Central memory CD8-positive, alpha-beta T cell (primary cell): ENCODE data around the gene CAV3.

Experiments used
- ATAC-seq: fragments of 150-1000 bp; cut with Tn5 transposase; replicated peaks from 2 replicates; pipeline ENCODE4 v1.10.0; 2022; ENCODE audit warnings: mild to moderate bottlenecking, moderate FRiP score, moderate number of reproducible peaks; ENCODE audit not compliant: poor library complexity, severe bottlenecking; ENCODE audit errors: extremely low read depth
- DNase-seq, 2 donors: peaks; one replicate each; pipeline ENCODE4 v3.0.0; 2021; ENCODE audit warnings: low spot score in 2 of 2
- H3K27ac Mint-ChIP-seq: one replicate; pipeline ENCODE4 v1.8.0; 2022; ENCODE audit warnings: low read depth, mild to moderate bottlenecking, moderate library complexity, mixed read lengths
- H3K27me3 Mint-ChIP-seq: one replicate; pipeline ENCODE4 v1.8.0; 2022; ENCODE audit warnings: mixed read lengths
- H3K36me3 Mint-ChIP-seq: one replicate; pipeline ENCODE4 v1.8.0; 2022; ENCODE audit warnings: mild to moderate bottlenecking, moderate library complexity, mixed read lengths; ENCODE audit not compliant: insufficient read depth
- H3K4me1 Mint-ChIP-seq: one replicate; pipeline ENCODE4 v1.8.0; 2022; ENCODE audit warnings: mixed read lengths
- H3K4me3 Mint-ChIP-seq: one replicate; pipeline ENCODE4 v1.8.0; 2022; ENCODE audit warnings: mild to moderate bottlenecking, moderate library complexity, mixed read lengths
- H3K9me3 Mint-ChIP-seq: one replicate; pipeline ENCODE4 v1.8.0; 2022; ENCODE audit warnings: mixed read lengths

Gene CAV3

GRCh38 chr3:8757551-8758518 lies 24.2 kb downstream of the CAV3 start:
- ATAC-seq (no peak), DNase-seq (no peak)
- H3K36me3 Mint-ChIP-seq: no peaks in the 10 kb centered on the region
- H3K4me1 Mint-ChIP-seq: no peaks in the 10 kb centered on the region
- H3K27me3 Mint-ChIP-seq: no peaks in the 10 kb centered on the region
- no peaks in the 10 kb centered on the region for H3K9me3 Mint-ChIP-seq
- no peak overlapping the region for H3K27ac Mint-ChIP-seq
- no peak overlapping the region for H3K4me3 Mint-ChIP-seq

DNA sequence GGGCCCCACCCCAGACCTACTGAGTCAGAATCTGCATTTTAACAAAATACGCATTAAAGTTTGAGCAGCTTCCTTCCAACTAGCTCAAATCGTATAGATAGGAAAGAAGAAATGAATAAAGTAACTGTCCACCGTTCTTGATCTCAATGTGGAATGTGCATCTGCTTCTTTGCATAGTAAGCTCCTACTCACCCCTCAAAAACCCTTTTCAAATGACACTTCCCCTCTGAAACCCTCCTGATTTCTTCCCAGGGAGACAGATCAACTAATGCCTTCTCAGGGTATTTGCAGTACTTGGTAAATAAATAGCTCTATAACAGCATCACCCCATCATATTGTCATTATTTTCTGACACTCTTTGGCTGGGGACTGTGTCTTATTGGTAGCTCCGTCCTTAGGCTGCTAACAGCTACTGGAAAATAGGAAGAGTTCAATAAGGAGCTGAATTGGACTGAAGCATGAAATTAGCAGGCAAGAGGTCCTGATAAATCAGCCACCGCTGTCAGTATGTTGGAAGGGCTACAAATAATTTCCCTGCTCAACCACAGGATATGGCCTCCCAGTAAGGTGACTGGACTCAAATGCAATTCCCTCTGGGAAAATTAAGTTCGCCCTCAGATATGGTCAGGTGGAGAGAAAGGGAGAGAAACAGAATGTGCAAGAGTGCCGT lies 25.6 kb downstream of the CAV3 start:
- Mint-ChIP-seq H3K4me1 (no peaks in the 10 kb centered on the region), H3K9me3 (no peaks in the 10 kb centered on the region)
- ATAC-seq: no peak

GRCh38 chr3:8760091-8760490 lies 26.5 kb downstream of the CAV3 start:
- ATAC-seq (no peak), DNase-seq (no peak)
- no peak overlapping the region for H3K4me3 Mint-ChIP-seq
- H3K27me3 Mint-ChIP-seq: no peaks in the 10 kb centered on the region
- H3K36me3 Mint-ChIP-seq: no peaks in the 10 kb centered on the region
- no peak overlapping the region for H3K27ac Mint-ChIP-seq
- no peaks in the 10 kb centered on the region for H3K4me1 Mint-ChIP-seq
- H3K9me3 Mint-ChIP-seq: no peaks in the 10 kb centered on the region

More for the DNA sequence above, 25.6 kb downstream of the CAV3 start:
- H3K27me3 Mint-ChIP-seq: no peaks in the 10 kb centered on the region
- no peaks in the 10 kb centered on the region for H3K36me3 Mint-ChIP-seq
- DNase-seq: no peak
- no peak overlapping the region for H3K4me3 Mint-ChIP-seq
- H3K27ac Mint-ChIP-seq: no peak overlapping the region

DNA sequence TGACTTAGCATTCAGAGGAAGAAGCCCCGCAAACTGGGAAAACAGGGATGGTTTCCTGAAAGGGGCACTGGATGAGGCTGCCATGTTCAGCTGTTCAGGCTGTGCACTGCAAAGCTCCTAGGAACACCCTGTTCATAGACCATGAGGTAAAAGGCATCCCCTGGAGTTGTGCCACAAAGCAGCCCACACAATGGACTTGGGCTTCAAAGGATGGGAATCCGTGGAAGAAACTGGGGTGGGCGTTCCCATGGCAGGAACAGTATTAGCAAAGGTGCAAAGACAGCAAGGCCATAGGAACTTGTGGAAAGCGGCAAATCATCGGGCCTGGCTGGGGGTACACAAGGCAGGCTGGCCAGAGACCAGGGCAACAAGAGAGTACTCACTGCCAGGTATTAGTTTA lies 26.9 kb downstream of the CAV3 start:
- H3K27ac Mint-ChIP-seq: no peak overlapping the region
- no peak for DNase-seq
- ATAC-seq: no peak
- no peaks in the 10 kb centered on the region for H3K9me3 Mint-ChIP-seq
- H3K27me3 Mint-ChIP-seq: no peaks in the 10 kb centered on the region
- no peaks in the 10 kb centered on the region for H3K4me1 Mint-ChIP-seq
- no peaks in the 10 kb centered on the region for H3K36me3 Mint-ChIP-seq
- H3K4me3 Mint-ChIP-seq: no peak overlapping the region

GRCh38 chr3:8761866-8762265 lies 28.3 kb downstream of the CAV3 start:
- H3K27me3 Mint-ChIP-seq: no peaks in the 10 kb centered on the region
- ATAC-seq (no peak), DNase-seq (no peak)
- no peak overlapping the region for H3K4me3 Mint-ChIP-seq
- no peaks in the 10 kb centered on the region for H3K36me3 Mint-ChIP-seq
- H3K9me3 Mint-ChIP-seq: no peaks in the 10 kb centered on the region
- no peak overlapping the region for H3K27ac Mint-ChIP-seq
- no peaks in the 10 kb centered on the region for H3K4me1 Mint-ChIP-seq

DNA sequence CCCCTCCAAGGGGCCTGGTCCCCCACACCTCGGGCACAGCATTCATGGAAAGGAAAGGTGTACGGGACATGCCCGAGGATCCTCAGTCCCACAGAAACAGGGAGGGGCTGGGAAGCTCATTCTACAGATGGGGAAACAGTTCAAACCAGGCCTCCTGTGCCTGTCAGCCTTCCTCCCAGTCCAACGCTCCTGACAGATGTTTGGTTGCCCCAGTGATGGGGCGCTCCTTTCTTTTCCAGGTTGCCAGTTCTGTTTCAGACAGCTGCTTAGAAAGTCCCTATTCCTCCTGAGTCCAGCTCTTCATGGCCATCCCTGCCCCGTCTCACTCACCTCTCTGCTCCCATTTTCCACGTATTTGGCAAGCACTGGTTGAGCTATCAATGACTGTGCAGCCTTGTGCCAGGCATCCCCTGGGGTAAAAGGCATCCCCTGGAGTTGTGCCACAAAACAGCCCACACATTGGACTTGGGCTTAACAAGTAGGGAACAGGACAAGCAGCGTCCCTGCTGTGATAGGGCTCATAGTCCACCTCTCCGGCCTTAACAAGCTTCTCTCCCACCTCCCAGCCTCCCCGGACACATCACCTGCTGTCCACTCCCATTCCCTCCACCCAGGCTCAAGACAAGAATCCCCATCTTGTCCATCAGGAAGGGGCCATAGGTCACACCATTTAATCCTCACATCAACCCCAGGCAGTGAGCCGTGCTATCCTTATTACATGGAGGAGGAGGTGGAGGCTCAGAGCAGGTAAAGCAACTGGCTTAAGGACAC lies 29.2 kb downstream of the CAV3 start:
- Mint-ChIP-seq H3K9me3 (no peaks in the 10 kb centered on the region), H3K27me3 (no peaks in the 10 kb centered on the region), H3K4me3 (no peak overlapping the region), H3K27ac (no peak overlapping the region), H3K4me1 (no peaks in the 10 kb centered on the region), H3K36me3 (no peaks in the 10 kb centered on the region)
- ATAC-seq (no peak), DNase-seq (no peak)

- Mint-ChIP-seq H3K27me3 (peaks cover 14% of the 10 kb centered on the region), H3K9me3 (no peaks in the 10 kb centered on the region), H3K36me3 (no peaks in the 10 kb centered on the region), H3K27ac (no peak overlapping the region), H3K4me3 (no peak overlapping the region), H3K4me1 (peaks cover 11% of the 10 kb centered on the region)
- ATAC-seq (no peak), DNase-seq (no peak)
Observed at GRCh38 chr3:8764528-8764927, 30.9 kb downstream of the CAV3 start.

- ATAC-seq (no peak), DNase-seq (no peak)
- no peaks in the 10 kb centered on the region for H3K9me3 Mint-ChIP-seq
- no peak overlapping the region for H3K27ac Mint-ChIP-seq
- no peaks in the 10 kb centered on the region for H3K36me3 Mint-ChIP-seq
- H3K4me3 Mint-ChIP-seq: no peak overlapping the region
- peaks cover 21% of the 10 kb centered on the region for H3K27me3 Mint-ChIP-seq
- peaks cover 14% of the 10 kb centered on the region for H3K4me1 Mint-ChIP-seq
Observed at GRCh38 chr3:8765528-8765927, 31.9 kb downstream of the CAV3 start.

DNA sequence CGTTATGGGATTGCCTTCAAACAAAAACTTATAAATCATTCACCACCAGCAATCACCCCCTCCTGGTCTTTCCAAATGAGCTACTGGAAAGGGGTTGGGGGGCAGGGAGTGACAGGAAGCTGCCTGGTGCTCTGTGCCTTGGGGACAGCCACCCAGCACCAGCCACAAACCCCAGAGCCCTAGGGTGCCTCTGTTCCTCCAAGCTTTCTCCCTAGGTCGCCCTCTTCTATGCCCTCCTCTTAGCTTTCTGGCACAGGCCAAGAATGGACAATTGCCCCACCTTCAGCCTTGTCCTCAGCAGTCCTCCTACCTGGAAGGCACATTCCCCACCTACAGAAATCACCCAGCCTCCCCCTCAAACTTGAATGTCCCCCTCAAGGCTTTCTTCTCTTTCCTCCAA lies 32.5 kb downstream of the CAV3 start:
- peaks cover 14% of the 10 kb centered on the region for H3K4me1 Mint-ChIP-seq

GRCh38 chr3:8767256-8767666 lies 33.7 kb downstream of the CAV3 start:
- Mint-ChIP-seq H3K9me3 (no peaks in the 10 kb centered on the region), H3K27ac (no peak overlapping the region), H3K27me3 (peaks cover 21% of the 10 kb centered on the region), H3K4me3 (no peak overlapping the region), H3K36me3 (no peaks in the 10 kb centered on the region), H3K4me1 (peaks cover 14% of the 10 kb centered on the region)
- DNase-seq (no peak), ATAC-seq (no peak)

More for the DNA sequence above, 32.5 kb downstream of the CAV3 start:
- Mint-ChIP-seq H3K36me3 (no peaks in the 10 kb centered on the region), H3K9me3 (no peaks in the 10 kb centered on the region), H3K27ac (no peak overlapping the region), H3K4me3 (no peak overlapping the region), H3K27me3 (peaks cover 21% of the 10 kb centered on the region)
- ATAC-seq (no peak), DNase-seq (no peak)

GRCh38 chr3:8767667-8768363 lies 34.2 kb downstream of the CAV3 start:
- no peak overlapping the region for H3K4me3 Mint-ChIP-seq
- no peak overlapping the region for H3K27ac Mint-ChIP-seq
- ATAC-seq (no peak), DNase-seq (no peak)
- peaks cover 21% of the 10 kb centered on the region for H3K27me3 Mint-ChIP-seq
- no peaks in the 10 kb centered on the region for H3K36me3 Mint-ChIP-seq
- H3K9me3 Mint-ChIP-seq: no peaks in the 10 kb centered on the region
- H3K4me1 Mint-ChIP-seq: peaks cover 14% of the 10 kb centered on the region
